Measurements from ENCODE around the gene IGFL3.
"Not testable (repeated sequence)": the region's sequence is repeated elsewhere in the genome, so short reads cannot be mapped to it uniquely, and the experiment has no call there.

The IGFL3 gene

DNA sequence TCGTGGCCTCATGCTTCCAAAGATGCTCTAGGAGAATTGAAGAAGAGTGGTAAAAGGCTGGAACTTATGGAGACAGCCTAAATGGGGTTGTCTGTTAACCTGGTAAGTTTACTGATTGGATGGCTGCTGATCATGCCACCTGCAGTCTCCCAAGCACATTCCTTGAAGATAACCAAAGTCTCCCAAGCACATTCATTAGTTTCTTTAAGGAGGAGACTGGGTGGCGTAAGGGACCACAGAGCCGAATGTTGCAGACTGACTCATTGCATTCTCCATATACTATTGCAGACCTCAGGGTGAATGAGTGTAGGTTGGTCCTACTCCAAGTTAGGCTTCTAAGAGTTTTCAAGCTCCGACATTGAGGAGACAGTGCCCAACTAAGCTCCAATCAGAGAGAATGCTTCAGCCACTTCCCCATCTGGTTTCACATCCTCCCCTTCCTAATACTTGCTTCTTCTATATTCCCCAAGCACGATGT is at the start of gene IGFL3:
Gene IGFL3 (minus strand): TSS at position 51 of the 478 bp plus-strand sequence. CDS start 39 bp downstream, at position 12.
- DNase-seq: no peak

DNA sequence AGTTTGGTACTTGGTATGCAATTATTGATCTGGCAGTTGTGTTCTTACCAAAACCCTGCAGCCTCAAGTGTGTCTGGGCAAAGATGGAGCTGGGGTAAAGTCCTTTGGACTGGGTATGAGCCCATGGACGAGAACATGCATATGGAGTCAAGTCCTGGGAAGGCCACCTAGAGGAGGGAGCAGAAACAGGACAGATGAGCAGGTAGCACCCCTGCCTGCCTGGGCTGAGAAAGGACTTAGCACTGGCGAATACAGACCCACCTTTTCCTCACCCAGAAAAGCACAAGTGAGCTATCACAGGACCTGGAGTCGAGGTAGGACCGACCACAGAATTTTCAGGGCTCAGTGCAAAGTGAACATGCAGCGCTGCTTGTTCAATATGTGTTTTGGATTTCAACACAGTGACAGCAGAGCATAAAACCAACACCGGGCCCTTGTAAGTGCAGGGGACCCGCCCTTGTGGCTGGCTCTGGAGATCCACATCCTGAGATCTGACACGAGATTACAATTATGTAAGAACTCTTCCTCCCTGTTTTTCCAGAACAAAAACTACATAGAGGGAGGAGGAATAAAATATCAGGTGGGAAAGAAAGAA is 49.5 kb upstream of the IGFL3 start:
- DNase-seq: no peak

DNA sequence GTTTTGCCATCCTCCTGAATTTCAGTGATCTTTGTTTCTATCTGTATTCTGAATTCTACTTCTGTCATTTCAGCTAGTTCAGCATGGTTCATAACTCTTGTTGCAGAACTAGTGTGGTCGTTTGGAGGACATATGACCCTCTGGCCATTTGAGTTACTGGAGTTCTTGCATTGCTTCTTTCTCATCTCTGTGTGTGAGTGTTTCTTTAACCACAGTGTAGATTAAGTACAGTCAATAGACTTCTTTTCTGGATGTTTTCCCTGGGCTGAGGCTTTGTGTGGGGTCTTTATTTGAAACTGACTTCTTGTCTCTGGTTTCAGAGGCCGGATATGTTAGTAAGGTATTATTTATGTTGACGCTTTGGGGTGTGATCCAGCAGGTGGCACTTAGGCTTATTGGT is 38.2 kb upstream of the IGFL3 start:
- DNase-seq: no peak

DNA sequence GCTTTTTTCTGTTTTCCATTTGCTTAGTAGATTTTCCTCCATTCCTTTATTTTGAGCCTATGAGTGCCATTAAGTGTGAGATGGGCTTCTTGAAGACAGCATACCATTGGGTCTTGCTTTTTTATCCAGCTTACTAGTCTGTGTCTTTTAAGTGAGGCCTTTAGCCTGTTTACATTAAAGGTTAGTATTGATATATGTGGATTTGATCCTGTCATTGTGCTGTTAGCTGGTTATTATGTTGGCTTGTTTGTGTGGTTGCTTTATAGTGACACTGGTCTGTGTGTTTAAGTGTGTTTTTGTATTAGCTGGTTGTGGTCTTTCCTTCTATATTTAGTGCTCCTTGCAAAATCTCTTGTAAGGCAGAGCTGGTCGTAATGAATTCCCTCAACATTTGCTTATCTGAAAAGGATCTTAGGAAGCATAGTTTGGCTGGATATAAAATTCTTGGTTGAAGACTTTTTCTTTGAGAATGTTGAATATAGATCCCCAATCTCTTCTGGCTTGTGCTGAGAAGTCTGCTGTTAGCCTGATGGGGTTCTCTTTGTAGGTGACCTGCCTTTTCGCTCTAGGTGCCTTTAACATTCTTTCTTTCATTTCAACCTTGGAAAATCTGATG is 37.3 kb upstream of the IGFL3 start:
- not testable (repeated sequence) for DNase-seq

DNA sequence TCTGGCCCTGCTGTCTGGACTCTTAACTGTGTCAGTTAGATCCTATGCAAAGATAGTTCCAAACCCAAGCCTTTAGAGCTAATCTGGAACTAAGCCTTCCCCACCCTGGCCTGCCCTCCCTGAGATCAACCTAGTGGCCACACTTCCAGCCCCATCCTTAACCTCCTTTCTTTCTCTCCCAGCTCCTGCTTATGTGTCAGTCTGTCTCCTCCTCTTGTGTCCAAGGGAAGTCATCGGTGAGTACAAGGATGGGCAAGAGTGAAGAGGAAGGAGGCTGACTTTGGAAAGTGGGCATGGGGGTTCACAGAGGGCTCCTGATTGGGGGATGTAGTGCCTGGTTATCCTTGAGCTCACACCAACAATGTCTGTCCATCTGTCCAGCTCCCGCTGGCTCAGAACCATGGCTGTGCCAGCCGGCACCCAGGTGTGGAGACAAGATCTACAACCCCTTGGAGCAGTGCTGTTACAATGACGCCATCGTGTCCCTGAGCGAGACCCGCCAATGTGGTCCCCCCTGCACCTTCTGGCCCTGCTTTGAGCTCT is 35.8 kb upstream of the IGFL3 start:
- no peak for DNase-seq

DNA sequence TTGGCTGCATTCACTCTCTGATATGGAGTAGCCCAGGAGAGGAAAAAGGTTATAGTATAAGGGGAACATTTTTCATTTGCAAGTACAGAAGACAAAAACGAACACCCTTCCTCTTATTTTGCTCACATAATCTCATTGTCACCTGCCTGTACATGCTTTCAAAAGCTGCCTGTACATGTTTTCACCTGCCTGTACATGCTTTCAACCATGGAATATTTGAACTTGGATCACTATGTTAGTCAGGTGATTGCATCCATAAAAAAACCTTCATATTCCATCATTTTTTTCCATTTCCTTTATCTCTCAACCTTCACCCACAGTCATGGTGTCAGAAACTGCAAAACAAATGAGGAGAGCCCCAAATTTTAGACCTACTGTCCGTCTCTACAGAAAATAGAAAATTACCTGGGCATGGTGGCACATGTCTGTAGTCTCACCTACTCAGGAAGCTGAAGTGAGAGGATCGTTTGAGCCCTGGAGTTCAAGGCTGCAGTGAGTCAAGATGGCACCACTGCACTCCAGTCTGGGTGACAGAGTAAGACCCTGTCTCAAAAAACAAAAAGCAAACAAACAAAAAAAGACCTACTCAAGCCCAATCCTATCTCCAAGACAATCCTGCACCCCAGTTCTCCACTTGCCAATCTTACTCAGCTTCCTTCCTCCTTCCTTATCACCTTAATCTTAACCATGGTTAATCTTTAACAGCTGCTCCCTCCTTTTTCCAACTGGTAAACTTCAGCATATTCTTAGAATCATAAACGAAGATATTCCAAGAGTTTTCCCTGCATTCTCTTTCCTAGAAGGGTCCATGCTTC is 35.1 kb upstream of the IGFL3 start:
- no peak for DNase-seq

DNA sequence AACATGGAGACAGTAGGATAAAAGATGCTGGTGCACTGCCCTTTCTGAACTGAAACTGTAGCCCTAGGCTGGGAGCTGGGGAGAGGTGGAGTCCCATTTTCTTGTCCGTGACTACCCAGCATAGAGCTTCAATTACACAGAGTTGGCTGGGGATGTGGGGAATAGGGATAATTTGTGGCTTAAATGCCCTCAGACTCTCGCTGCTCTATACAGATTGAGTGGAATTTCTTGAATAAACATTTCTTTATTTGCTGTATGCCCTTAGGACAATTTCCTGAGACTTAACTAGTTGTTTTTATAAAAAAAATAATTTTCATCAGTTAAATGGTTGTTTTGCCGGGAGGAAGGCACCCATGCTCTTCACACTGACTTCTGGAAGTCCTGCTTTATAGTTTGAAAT is 30.7 kb upstream of the IGFL3 start:
- DNase-seq: no peak

DNA sequence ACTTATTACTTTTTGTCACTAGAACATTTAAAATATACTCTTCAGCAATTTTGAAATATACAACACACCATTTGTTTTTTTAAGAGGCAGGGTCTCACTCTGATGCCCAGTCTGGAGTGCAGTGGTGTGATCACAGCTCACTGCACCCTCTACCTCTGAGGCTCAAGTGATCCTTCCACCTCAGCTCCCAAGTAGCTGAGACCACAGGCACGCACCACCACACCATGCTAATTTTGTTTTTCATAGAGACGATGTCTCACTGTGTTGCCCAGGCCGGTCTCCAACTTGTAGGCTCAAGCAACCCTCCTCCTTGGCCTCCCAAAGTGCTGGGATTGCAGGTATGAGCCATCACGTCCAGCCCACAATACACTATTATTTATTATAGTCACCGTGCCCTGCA is 26.1 kb upstream of the IGFL3 start:
- DNase-seq: no peak

DNA sequence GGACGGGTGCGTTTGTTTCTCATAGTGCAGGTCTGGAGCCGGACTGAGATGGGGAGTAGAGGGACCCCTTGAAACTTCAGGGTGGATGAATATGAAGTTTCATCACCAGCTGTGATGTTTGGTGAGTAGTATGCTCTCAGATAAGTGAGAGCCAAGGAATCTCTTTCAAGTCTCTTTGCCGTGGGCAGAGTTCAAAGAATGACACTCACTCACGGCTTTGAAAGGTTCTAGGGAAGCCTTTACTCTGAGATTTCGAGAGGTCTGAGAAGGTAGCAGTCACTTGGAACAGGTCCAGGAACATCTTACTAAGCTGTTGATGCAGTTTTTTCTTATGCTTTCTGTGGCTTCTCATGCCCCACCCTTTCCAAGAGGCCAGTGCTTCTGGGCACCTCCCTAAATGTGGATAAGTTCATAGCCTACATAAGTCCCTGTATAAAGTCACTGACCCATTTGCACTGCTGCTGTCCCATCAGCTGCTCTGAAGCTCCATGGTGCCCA is 23.4 kb upstream of the IGFL3 start, which contains the start of gene IGFL2:
Gene IGFL2 (plus strand): TSS at position 448 of the 498 bp plus-strand sequence. CDS start 41 bp downstream, at position 489.
- no peak for DNase-seq

DNA sequence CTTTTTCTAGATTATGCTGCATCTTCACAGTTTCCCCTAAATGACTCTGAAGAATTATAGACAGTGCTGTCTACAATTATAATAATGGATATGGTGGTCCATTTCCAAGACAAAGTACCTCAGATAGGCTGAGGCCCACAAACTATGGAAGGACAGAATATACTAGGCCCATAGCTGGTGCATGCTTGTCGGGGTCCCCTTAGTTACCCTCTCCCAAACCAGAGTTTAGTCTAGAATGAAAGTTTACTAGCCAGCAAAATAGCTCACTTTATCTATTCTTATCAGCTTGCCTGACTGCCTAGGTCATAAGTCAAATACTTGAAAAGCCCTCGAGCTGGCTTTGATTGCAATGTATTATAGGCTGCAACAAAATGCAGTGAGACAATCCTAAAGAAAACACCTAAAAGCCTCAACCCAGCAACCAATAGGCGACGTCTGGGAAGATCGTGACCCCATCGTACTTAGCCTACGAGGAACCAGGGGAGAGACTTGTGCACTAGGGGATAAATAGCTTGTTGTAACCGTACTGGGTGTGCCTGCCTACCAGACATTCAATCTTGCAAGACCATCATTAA is 22.8 kb upstream of the IGFL3 start:
- no peak for DNase-seq

DNA sequence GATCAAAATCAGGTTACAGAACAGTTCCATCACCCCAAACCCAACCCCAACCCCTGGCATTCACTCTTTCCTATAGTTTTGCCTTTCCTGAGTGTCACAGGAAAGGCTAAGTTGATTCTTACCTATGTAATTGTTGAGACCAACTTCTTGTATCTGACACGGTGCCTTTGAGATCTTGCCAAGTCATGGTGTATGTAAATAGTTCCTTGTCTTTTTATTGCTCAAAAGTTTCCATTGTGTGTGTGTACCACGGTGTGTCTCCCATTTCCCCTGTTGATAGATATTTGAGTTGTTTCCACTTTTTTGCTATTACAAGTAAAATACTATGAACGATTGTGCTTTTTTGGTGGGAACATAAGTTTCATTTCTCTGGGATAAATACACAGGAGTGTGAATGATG is 20.3 kb upstream of the IGFL3 start:
- DNase-seq: no peak

DNA sequence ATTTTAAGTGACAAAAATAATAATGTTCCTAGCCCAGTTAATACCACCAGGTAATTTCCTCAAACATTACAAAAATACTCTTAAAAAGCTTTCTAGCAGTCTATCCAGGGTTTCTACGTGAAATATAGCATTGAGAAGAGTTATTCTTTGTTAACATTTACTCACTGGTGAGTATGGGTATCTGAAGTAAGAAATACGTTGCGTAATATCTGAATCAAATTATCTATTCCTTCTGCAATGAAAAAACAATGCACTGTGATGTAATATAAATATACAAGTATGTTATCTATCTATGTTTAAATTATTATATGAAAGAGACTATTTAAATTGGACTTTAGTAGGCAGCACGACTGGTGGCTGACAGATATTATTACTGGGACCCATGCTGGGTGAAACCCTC is 17.8 kb upstream of the IGFL3 start:
- DNase-seq: no peak

DNA sequence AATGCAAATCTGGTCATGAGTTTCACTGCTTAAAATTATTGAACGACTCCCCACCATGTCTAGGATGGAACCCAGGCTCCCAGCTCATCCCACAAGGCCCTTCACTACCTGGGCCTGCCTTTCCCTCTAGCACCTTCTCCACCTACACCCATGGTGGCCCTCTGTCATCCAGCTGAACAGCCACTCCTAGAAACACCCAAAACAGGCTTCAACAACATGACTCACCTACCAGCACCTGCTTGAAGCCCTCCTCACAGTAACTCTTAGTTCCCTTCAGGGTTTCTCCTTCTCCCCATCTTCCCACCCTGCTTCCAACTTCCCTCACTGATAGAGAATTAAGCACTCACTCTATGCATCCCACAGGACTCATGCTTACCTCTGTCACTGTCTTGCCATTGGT is 16.9 kb upstream of the IGFL3 start:
- no peak for DNase-seq

DNA sequence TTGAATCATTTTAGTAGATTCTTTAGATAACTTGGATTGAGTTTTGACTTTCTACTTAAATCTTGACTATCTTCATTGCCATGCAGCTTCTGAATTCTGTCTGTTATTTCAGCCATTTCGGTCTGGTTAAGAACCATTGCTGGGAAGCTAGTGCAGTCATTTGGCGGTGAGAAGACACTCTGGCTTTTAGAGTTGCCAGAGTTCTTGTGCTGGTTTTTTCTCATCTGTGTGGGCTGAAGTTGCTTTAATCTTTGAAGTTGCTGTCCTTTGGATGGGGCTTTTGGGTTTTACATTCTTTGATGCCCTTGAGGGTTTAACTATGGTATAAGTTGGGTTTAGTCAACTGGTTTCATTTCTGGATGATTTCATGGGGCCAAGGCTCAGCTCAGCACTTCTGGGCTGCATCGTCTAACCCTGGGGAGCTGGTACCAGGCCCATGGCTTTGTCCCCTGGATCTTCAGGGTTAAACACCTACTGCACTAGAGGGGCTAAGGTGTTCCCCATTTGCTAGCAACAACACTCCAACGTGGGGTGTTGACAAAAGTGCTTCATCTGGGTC is 13.5 kb upstream of the IGFL3 start:
- DNase-seq: no peak

DNA sequence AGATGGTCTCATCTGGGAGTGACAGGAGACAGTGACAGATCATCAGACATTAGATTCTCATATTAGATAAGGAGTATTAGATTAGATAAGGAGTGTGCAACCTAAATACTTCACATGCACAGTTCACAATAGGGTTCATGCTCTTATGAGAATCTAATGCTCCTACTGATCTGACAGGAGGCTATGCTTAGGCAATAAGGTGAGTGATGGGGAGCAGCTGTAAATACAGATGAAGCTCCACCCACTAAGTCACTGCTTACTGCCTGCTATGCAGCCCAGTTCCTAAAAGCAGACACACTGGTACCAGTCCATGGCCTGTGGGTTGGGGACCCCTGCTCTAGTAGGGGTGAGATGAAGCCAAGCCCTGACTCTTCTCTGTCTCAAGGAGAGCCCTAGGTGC is 10.0 kb upstream of the IGFL3 start:
- DNase-seq: no peak

DNA sequence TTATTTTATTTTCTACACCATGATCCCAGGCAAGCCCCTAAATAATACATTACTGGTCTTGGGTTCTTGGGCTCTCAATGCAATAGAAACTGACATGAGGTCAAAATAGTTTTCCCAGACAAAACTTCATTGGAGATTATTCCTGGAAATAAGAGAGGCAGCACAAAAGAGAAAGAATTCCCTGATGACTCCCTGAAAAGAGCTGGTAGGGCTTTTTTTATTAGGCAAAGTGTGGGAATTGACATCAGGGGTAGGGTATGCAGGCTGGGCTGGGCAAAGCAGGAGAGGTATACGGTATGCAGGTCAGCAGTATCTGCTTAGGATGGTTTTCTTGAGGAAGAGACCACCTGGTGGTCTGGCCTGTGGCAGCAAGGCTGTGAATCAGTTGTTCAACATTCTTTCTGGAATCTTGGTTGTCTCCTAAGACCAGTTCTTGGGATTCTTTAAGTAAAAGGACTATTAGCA is 9.3 kb upstream of the IGFL3 start:
- no peak for DNase-seq

DNA sequence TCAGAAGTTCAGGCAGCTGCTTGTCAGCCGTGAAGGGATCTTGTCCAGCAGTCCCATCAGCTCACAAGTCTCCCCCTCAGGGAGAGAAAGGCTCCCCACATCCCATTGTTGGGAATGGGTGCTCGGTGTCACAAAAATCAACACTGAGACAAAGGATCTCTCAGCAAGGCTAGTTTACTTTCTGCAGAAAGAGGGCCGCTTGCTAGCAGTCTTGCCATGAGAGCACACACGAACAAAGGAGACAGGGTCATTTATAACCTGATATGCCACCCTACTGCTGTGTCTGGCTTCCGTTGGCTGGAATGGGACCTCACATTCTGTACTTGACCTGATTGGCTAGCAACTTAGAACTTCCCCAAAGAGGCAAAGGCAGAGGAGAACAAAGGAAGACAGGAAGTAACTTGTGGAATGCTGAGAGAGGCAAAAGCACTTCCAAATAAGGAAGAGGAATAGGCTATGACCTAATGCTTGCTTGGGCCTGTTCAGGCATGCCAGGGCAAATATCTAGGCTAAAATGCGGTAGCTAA is 8.7 kb upstream of the IGFL3 start:
- DNase-seq: no peak

DNA sequence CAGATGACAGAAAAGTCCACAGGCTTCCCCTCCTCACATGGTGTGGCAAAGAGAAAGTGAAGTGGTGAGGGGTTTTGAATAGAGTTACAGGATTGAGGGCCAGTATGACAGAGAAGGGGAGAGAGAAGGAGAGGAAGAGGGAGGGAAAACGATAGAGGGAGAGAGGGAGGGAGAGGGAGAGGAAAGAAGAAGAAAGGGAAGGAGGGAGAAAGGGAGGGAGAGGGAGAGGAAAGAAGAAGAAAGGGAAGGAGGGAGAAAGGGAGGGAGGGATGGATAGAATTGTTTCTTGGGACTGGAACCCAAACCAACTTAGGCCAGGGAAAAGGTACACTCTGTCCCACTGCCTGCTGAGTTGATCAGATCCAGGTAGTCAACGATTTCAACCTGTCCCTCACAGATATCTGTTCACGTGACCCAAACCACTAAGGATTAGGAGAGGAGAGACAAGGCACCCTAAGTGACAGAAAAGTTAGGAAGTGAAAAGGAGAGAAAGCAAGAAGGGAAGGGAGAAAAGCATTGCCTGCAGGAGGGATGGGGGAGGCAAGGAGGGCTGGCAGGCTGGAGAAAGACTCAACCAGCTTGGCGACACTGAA is 8.1 kb upstream of the IGFL3 start:
- DNase-seq: no peak

DNA sequence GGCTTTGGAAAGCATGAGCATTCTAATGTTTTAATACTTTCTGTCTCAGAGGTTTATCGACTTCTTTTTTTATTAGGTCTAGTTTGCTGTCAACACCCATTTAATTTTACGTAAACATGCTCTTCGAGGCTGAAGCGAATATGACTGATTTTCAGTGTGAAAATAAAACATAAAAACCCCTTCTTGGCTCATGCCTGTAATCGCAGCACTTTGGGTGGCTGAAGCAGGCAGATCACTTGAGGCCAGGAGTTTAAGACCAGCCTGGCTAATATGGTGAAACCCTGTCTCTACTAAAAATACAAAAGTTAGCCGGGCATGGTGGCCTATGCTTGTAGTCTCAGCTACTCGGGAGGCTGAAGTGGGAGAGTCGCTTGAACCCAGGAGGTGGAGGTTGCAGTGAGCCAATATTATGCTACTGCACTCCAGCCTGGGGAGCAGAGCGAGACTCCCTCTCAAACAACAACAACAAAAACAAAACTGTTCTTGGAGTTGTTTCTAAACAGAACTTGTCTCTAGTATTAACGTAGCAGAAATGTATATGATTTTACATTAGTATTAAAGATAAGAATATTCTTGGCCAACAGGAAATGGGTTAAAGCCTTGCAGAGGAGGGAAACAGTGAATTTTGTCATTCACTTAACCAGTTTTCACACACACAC is 7.1 kb upstream of the IGFL3 start:
- no peak for DNase-seq

DNA sequence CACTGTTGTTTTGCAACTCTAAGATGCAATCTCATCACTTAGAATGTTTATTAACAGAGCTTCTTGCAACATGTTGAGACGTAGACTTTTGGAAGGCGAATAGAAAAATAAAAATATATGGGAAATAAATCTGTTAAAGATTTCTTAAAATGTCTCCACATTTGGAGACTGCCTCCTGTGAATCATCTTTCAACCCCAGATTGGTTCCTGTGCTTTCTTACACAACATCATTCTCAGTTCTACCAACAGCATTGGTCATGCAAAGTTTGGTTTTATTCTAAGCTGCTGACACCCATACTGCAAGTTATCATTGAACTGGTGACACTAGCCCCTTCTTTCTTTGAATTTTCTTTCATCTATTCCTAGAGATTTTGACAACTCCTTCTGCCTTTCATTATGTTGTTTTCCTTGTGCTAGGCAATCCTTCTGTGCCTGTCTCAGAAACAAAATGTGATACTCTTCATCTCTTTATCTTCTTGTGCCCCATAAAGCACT is 1.6 kb upstream of the IGFL3 start:
- DNase-seq: no peak

DNA sequence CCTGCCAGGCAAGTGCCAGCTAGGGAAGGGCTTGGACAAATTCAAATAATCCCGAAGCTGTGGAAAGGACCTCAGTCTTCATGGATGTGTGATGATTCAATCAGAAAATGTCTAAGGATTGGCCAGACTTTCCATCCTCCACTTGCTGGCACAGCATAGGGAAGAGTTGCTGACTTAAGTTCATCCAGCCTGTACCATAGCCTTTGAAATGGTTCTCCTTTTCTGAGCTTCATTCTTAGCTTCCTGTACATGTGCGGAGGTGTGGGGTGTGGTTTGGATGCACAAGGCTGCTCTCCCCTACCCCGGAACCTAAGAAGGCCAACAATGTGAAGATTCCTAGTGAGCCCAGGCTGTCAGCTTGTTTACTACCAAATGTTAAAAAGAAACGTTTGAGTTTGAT is 959 bp upstream of the IGFL3 start:
- DNase-seq: no peak

All from CD4-positive, alpha-beta T cell treated with Interferon gamma for 1 hour (primary cell).